Fibroblast of lung (primary cell): ENCODE data around the gene DLG2. TPM values are rescaled to one million over a fixed set of nuclear protein-coding genes. Genes with fewer than 3 reads are reported as not detected.
A peak's percentile ranks its signal among the peaks of the same experiment; 100 is the strongest.

ENCODE experiments used
- DNase-seq, 2 donors: peaks; one replicate each; pipeline versions ENCODE4 v3.0.0 to v3.0.0-alpha.2; 2010; ENCODE audit warnings: low read depth in 2 of 2
- H2AFZ ChIP-seq: 2 replicates; pipeline ENCODE4 v1.5.1; 2012; ENCODE audit warnings: low read length, control low read depth, inconsistent platforms
- H3K27ac ChIP-seq: 2 replicates; pipeline ENCODE4 v1.5.1; 2011; ENCODE audit warnings: low read length, control low read depth; ENCODE audit not compliant: insufficient read depth
- H3K27me3 ChIP-seq: 2 replicates; pipeline ENCODE4 v1.5.1; 2011; ENCODE audit warnings: mild to moderate bottlenecking, low read length; ENCODE audit not compliant: control insufficient read depth, insufficient read depth
- H3K36me3 ChIP-seq: 2 replicates; pipeline ENCODE4 v1.5.1; 2011; ENCODE audit warnings: low read length; ENCODE audit not compliant: control insufficient read depth, insufficient read depth
- H3K4me1 ChIP-seq: 2 replicates; pipeline ENCODE4 v1.5.1; 2011; ENCODE audit warnings: low read length; ENCODE audit not compliant: control insufficient read depth, insufficient read depth; ENCODE audit errors: extremely low read depth
- H3K4me2 ChIP-seq: 2 replicates; pipeline ENCODE4 v1.5.1; 2011; ENCODE audit warnings: low read length, control low read depth; ENCODE audit not compliant: insufficient read depth; ENCODE audit errors: extremely low read depth
- H3K4me3 ChIP-seq, 4 experiments: fragments of 200-600 bp in 1 of 4; sonication (generic) in 1 of 4; replicated peaks in 1 of 4; 2 replicates each; pipeline ENCODE4 v1.5.1; 2011 to 2016; ENCODE audit warnings: low read length in 4 of 4, low read depth in 3 of 4, mild to moderate bottlenecking in 3 of 4, control low read depth in 2 of 4, inconsistent platforms in 1 of 4, mixed read lengths in 1 of 4; ENCODE audit not compliant: insufficient read depth in 1 of 4; ENCODE audit errors: control extremely low read depth in 1 of 4
- H3K79me2 ChIP-seq: 2 replicates; pipeline ENCODE4 v1.5.1; 2012; ENCODE audit warnings: mild to moderate bottlenecking, low read length, inconsistent platforms; ENCODE audit not compliant: control insufficient read depth, insufficient read depth
- H3K9ac ChIP-seq: 2 replicates; pipeline ENCODE4 v1.5.1; 2011; ENCODE audit warnings: mild to moderate bottlenecking, low read length, control low read depth; ENCODE audit not compliant: insufficient read depth
- H3K9me3 ChIP-seq: 2 replicates; pipeline ENCODE4 v1.5.1; 2012; ENCODE audit warnings: low read depth, low read length; ENCODE audit not compliant: control insufficient read depth, insufficient read depth
- H4K20me1 ChIP-seq: 2 replicates; pipeline ENCODE4 v1.5.1; 2011; ENCODE audit warnings: low read length; ENCODE audit not compliant: control insufficient read depth, insufficient read depth; ENCODE audit errors: extremely low read depth
- EZH2 ChIP-seq: IDR thresholded peaks from 2 replicates; pipeline ENCODE4 v1.5.1; 2012; ENCODE audit warnings: low read length, control low read depth, mild to moderate bottlenecking; ENCODE audit errors: missing control alignments
- polyA plus RNA-seq, 2 donors: library from polyadenylated mRNA; depleted of rRNA in 1 of 2; stranded (reverse) in 1 of 2; unstranded in 1 of 2; fragments of >200 nt; gene quantifications; 2 replicates each; pipeline ENCODE4 v1.2.1, GENCODE V29; 2011 to 2012; ENCODE audit warnings: missing spikeins in 1 of 2
- total RNA-seq: library from RNA; depleted of rRNA; stranded (reverse); fragments of >200 nt; gene quantifications from 2 replicates; pipeline ENCODE4 v1.2.1, GENCODE V29; 2014
- TF ChIP-seq, protein P1 (sequence below), 2 donors: IDR thresholded peaks in 1 of 2; conservative IDR thresholded peaks in 1 of 2; 1 replicate in 1 of 2; 2 replicates in 1 of 2; pipeline ENCODE4 v1.5.1; 2011 to 2012; ENCODE audit warnings: low read length in 2 of 2, control low read depth in 1 of 2, inconsistent platforms in 1 of 2, low read depth in 1 of 2, mild to moderate bottlenecking in 1 of 2

Gene DLG2
- total and polyA plus RNA-seq, 2 donors (not counting 1 experiment from before 2014, with no cell fraction given) = 0.77 to 2.3 TPM

DNA sequence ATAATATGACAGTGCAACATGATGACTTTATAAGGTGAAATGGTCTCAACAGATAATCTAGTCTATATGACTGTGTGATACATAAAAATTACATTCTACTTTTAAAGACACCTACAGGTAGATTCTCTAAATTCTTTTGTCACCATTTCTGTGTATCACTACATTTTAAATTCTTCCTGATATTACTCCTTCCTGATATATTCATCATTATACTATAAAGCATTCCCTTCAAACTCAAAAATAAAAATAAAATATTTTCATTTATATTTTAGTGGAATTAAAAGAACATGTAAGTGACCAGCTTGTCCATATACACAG, 1062.3 kb downstream of the DLG2 start:
- H3K4me2 ChIP-seq = no peak overlapping the region
- no peak overlapping the region for H2AFZ ChIP-seq
- no peak overlapping the region for H3K9ac ChIP-seq
- no peaks in the 10 kb centered on the region for H4K20me1 ChIP-seq
- no peak overlapping the region for H3K27ac ChIP-seq
- no peak for DNase-seq
- no peaks in the 10 kb centered on the region for H3K9me3 ChIP-seq
- H3K4me1 ChIP-seq = no peaks in the 10 kb centered on the region
- no peak for TF ChIP-seq EZH2
- TF ChIP-seq, protein P1, sequence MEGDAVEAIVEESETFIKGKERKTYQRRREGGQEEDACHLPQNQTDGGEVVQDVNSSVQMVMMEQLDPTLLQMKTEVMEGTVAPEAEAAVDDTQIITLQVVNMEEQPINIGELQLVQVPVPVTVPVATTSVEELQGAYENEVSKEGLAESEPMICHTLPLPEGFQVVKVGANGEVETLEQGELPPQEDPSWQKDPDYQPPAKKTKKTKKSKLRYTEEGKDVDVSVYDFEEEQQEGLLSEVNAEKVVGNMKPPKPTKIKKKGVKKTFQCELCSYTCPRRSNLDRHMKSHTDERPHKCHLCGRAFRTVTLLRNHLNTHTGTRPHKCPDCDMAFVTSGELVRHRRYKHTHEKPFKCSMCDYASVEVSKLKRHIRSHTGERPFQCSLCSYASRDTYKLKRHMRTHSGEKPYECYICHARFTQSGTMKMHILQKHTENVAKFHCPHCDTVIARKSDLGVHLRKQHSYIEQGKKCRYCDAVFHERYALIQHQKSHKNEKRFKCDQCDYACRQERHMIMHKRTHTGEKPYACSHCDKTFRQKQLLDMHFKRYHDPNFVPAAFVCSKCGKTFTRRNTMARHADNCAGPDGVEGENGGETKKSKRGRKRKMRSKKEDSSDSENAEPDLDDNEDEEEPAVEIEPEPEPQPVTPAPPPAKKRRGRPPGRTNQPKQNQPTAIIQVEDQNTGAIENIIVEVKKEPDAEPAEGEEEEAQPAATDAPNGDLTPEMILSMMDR (conservative IDR thresholded peaks at IDR 0.05 in 1 of 2, IDR thresholded peaks at IDR 0.05 in 1 of 2; ENCODE audit: low read depth in 1 of 2, low read length in 2 of 2) = no peak
- H3K79me2 ChIP-seq = no peaks in the 10 kb centered on the region
- H3K36me3 ChIP-seq = no peaks in the 10 kb centered on the region
- H3K4me3 ChIP-seq = no peak overlapping the region
- H3K27me3 ChIP-seq = no peaks in the 10 kb centered on the region

DNA sequence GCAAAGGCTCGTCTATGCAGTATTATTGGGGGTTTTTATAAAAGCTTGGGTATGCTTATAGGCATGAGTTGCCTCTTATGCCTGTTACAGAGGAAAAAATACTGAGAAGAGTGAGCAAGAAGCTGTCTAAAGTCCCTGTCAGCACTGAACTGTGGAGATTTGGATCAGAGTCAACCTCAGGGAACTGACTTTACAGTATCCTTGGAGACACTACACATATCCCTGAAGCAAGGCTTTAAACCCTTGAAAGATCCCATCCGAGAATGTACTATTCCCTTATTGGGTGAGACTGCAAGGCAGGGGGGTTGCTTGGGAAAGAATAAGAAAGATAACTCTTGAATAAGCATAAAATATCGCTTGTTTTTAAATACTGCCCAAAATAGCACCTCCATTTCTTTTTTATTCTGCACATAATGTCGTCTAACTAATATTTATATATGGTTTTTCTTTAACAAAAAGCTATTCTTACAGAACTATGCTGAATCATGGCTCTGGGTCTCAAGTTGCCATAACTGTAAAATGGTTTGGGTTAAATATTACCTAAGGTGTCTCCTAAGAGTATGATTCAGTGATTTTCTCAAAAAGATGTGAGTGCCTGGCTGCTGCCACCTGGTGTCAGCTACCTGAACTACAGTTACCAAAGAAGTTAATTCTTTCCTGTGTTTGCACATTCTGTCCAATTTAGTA, 1062.8 kb downstream of the DLG2 start:
- Histone ChIP-seq H3K9ac (no peak overlapping the region), H3K27ac (no peak overlapping the region), H3K4me2 (no peak overlapping the region), H3K27me3 (no peaks in the 10 kb centered on the region), H3K36me3 (no peaks in the 10 kb centered on the region), H4K20me1 (no peaks in the 10 kb centered on the region), H3K4me1 (no peaks in the 10 kb centered on the region), H2AFZ (no peak overlapping the region), H3K9me3 (no peaks in the 10 kb centered on the region), H3K79me2 (no peaks in the 10 kb centered on the region), H3K4me3 (no peak overlapping the region)
- TF ChIP-seq, protein P1 (conservative IDR thresholded peaks at IDR 0.05 in 1 of 2, IDR thresholded peaks at IDR 0.05 in 1 of 2; ENCODE audit: low read depth in 1 of 2, low read length in 2 of 2) = peak; percentile 80 to 87
- no peak for TF ChIP-seq EZH2
- peak; percentile 29 to 46 for DNase-seq

DNA sequence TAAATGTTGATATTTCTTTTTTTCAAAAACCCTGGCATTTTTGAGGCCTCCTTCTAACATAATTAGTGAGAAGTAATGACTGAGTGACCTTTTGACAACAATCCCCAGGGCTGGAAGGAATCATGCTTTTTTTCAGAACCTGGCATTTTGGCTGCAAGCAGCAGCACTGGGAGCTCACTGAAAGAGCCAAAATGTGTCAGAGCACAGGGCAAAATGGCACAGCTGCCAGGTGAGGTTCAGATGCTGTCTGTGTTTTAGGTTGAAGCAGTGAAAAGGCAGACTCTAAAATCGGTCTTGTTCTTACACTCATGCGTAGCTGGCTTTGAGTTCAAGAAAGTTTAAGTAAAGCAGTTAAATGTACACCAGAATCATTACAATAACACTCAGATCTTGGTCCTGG, 1063.8 kb downstream of the DLG2 start:
- no peak for DNase-seq
- Histone ChIP-seq H3K9ac (no peak overlapping the region), H3K4me2 (no peak overlapping the region), H3K27ac (no peak overlapping the region), H3K27me3 (no peaks in the 10 kb centered on the region), H3K4me1 (no peaks in the 10 kb centered on the region), H4K20me1 (no peaks in the 10 kb centered on the region), H2AFZ (no peak overlapping the region), H3K36me3 (no peaks in the 10 kb centered on the region), H3K79me2 (no peaks in the 10 kb centered on the region), H3K9me3 (no peaks in the 10 kb centered on the region), H3K4me3 (no peak overlapping the region)
- TF ChIP-seq, protein P1 (conservative IDR thresholded peaks at IDR 0.05 in 1 of 2, IDR thresholded peaks at IDR 0.05 in 1 of 2; ENCODE audit: low read depth in 1 of 2, low read length in 2 of 2) = no peak
- no peak for TF ChIP-seq EZH2
